Measurements from ENCODE around the gene PIP4K2B.

PIP4K2B gene

GRCh38 chr17:38739305-38739704, 60.1 kb downstream of the PIP4K2B start:
- FAIRE-seq (no peak), DNase-seq (ENCODE audit: insufficient read length, low spot score) (no peak)
- TF ChIP-seq, protein P1, sequence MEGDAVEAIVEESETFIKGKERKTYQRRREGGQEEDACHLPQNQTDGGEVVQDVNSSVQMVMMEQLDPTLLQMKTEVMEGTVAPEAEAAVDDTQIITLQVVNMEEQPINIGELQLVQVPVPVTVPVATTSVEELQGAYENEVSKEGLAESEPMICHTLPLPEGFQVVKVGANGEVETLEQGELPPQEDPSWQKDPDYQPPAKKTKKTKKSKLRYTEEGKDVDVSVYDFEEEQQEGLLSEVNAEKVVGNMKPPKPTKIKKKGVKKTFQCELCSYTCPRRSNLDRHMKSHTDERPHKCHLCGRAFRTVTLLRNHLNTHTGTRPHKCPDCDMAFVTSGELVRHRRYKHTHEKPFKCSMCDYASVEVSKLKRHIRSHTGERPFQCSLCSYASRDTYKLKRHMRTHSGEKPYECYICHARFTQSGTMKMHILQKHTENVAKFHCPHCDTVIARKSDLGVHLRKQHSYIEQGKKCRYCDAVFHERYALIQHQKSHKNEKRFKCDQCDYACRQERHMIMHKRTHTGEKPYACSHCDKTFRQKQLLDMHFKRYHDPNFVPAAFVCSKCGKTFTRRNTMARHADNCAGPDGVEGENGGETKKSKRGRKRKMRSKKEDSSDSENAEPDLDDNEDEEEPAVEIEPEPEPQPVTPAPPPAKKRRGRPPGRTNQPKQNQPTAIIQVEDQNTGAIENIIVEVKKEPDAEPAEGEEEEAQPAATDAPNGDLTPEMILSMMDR (IDR thresholded peaks at IDR 0.05; ENCODE audit: insufficient read depth, missing control alignments) = no peak

- FAIRE-seq = no peak
- TF ChIP-seq, protein P1 (IDR thresholded peaks at IDR 0.05; ENCODE audit: insufficient read depth, missing control alignments) = no peak
Observed at GRCh38 chr17:38738686-38739085, 60.7 kb downstream of the PIP4K2B start.

DNA sequence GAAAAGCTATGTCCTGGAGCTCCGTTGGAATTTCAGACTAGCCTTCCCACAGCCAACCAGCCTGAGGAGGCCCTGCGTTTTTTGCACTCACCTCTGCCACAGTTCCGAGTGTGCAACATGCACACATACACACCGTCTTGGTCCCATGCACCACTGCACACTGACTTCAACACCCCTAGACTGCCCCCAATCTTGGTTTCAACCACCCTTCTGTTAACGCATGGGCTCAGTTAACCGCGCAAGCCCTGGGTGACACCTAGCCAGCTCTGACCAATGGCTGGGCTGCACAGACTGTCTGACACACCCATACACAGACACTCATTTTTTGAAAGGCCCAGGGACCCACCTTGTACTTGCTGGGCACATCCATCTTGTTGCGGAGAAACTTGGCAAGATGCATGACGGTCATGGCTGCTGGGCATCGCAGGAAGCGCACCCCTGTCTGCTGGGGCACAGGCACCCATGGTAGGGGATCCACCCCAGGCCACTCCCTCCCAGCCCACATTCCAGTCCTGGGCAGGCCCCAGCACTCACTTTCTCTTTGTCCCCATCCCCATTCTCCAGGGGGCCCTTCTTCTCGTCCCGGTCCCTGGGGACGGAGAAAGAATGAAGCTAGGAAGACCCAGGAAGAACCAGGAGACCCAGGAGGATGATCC, 61.2 kb downstream of the PIP4K2B start:
- TF ChIP-seq, protein P1 (IDR thresholded peaks at IDR 0.05; ENCODE audit: insufficient read depth, missing control alignments) = no peak
- no peak for FAIRE-seq
- DNase-seq (ENCODE audit: insufficient read length, low spot score) = no peak

More at GRCh38 chr17:38738686-38739085, 60.7 kb downstream of the PIP4K2B start:
- DNase-seq (ENCODE audit: insufficient read length, low spot score) = no peak

DNA sequence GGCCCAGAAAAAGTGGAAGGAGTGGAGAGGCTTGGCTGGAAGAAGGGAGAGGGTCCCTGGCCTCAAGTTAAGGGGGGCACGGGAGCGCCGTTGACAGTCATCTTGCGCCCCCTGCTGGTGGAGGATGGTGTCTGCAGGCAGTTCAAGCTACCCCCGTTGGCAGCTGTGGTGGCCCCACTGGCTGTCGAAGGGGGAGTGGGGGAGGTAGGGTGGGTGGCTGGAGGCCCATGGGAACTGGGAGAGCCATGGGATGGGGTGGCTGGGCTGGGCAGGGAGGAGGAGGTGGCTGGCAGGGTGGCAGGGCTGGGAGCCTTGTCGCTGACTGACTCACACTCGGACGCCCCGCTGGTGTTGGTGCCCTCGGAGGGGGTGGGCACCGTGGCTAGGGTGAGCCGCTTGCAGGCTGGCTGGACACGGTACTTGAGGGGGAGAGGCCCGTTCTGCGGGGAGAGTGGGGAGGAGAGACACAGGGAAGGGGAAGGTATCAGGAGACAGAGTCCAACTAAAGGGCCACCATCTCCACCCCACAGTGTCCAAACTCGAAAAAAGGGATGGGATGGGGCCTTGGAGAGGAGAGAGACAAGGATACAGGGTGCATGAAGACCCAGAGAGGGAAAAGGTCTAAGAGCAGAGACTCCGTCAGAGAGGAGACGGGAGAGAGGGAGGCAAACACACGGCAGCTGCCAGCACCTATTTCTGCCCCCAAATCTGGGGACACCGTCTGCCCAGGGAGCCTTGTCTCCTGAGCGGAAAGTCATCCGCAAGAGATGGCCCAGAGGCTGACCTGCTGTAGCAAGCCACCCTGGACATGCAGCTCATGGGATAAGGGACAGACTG, 64.0 kb downstream of the PIP4K2B start:
- DNase-seq (ENCODE audit: insufficient read length, low spot score) (peak; percentile 90), FAIRE-seq (no peak)
- TF ChIP-seq, protein P1 (IDR thresholded peaks at IDR 0.05; ENCODE audit: insufficient read depth, missing control alignments) = peak; percentile 97

DNA sequence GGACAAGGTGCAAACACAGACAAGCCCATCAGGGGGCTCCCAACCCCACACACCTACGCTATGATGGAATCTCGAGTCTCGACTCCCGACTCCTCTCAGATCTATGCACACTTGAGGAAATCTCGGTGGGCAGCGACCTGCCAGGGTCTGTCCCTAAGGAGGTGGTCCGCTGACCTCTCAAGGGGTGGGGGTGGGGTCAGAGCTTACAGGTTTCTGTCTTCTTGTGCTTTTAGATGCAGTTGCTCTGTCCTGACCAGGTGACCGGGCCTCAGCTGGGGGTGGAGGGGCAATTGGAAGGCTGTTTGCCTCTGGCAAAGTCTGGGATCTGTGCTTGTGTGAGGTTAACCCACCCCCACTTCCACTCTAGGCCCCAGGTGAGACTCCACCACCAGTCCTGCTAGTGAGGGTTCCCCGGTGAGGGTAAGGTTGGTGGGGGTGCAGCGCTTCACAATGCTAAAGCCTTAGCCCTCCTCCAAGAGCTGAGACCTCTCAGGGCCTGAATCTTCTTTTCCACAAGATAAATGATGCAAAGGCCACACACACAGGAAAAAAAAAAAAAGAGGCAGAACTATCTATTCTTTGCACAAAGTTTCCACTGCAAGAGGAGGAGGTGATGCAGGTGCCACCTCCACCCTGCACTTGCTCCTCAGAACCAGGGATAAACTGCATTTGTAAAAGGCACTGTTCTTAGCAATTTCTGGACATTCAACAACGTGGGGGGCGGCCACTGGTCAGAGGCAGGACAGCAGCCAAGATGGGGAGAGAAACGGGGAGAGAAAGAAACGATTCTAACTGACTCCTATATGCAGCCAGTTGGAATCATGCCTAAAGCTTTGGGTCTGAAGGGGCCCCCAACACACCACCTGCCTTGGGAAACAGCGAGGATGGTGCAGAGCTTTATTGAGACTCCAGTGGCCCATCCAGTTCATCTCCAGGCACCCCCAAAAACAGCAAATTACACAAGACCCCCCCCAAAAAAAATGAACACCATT, 65.1 kb downstream of the PIP4K2B start:
- FAIRE-seq (no peak), DNase-seq (ENCODE audit: insufficient read length, low spot score) (no peak)
- TF ChIP-seq, protein P1 (IDR thresholded peaks at IDR 0.05; ENCODE audit: insufficient read depth, missing control alignments) = peak; percentile 28

DNA sequence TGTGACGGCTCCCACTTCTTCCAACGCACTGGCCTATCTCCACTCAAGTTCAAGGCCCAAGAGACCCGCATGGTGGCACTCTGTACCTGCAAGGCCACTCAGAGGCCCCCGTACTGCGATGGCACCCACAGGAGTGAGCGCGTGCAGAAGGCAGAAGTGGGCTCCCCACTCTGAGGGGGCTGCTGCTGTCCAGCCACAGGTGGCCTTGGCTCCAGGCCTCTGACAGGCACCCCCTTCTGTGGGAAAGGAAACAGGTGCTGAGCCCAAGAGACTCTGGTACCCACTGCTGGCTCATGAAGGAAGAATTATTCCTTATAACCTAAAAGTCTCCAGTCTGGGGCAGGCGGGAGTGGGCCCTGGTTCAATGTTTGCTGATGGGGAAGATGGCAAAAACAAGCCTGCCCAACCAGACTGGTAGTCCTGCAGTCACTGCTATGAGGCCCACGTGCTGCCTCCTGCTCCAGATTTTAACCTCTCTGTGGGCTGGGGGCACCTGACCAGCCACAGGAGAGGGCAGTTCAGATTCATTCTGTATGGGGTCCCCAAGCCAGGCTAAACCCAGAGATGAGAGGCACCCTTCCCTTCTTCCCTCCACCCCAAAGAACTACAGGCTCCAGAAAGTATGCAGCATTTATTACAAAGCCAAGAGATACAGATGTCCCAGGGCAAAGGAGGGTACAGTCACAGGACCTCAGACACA, 65.9 kb downstream of the PIP4K2B start:
- TF ChIP-seq, protein P1 (IDR thresholded peaks at IDR 0.05; ENCODE audit: insufficient read depth, missing control alignments) = no peak
- DNase-seq (ENCODE audit: insufficient read length, low spot score) (no peak), FAIRE-seq (no peak)

Measured in D721Med (cell line).